GM23338 (cell line): ENCODE results near the gene TMED9. TPM values are rescaled to one million over a fixed set of nuclear protein-coding genes. Genes with fewer than 3 reads are reported as not detected.

Source experiments
- ATAC-seq: fragments of 200-7000 bp; cut with Tn5 transposase; 3 replicates; pipeline ENCODE4 v1.9.1; 2020
- DNase-seq: peaks from one replicate; pipeline ENCODE4 v3.0.0-alpha.2; 2015; ENCODE audit warnings: low spot score
- H2AFZ ChIP-seq: fragments of 200-600 bp; sonication (generic); 2 replicates; pipeline ENCODE4 v1.8.0; 2016; ENCODE audit warnings: antibody characterized with exemption, mild to moderate bottlenecking, moderate library complexity
- H3F3A ChIP-seq: fragments of 200-600 bp; sonication (generic); replicated peaks from 2 replicates; pipeline ENCODE4 v1.8.0; 2017; ENCODE audit warnings: antibody characterized with exemption, mixed run types, low read depth
- H3K27ac ChIP-seq: fragments of 200-600 bp; sonication (generic); 2 replicates; pipeline ENCODE4 v1.6.1; 2016; ENCODE audit warnings: low read depth
- H3K27me3 ChIP-seq: fragments of 200-600 bp; sonication (generic); 2 replicates; pipeline ENCODE4 v1.8.0; 2016; ENCODE audit warnings: mild to moderate bottlenecking, mixed run types, moderate library complexity; ENCODE audit not compliant: insufficient read depth
- H3K36me3 ChIP-seq: fragments of 200-600 bp; sonication (generic); 2 replicates; pipeline ENCODE4 v1.8.0; 2016; ENCODE audit warnings: mild to moderate bottlenecking; ENCODE audit not compliant: insufficient read depth
- H3K4me1 ChIP-seq: fragments of 200-600 bp; sonication (generic); 2 replicates; pipeline ENCODE4 v1.8.0; 2016; ENCODE audit warnings: mild to moderate bottlenecking, moderate library complexity; ENCODE audit not compliant: insufficient read depth
- H3K4me2 ChIP-seq: fragments of 200-600 bp; sonication (generic); 2 replicates; pipeline ENCODE4 v1.7.1; 2017; ENCODE audit warnings: mixed run types
- H3K4me3 ChIP-seq: fragments of 200-600 bp; sonication (generic); 2 replicates; pipeline ENCODE4 v1.6.1; 2016; ENCODE audit warnings: mixed run types
- H3K79me2 ChIP-seq: fragments of 200-600 bp; sonication (generic); replicated peaks from 2 replicates; pipeline ENCODE4 v1.8.0; 2017; ENCODE audit warnings: mild to moderate bottlenecking; ENCODE audit not compliant: insufficient read depth
- H3K9me2 ChIP-seq: fragments of 200-600 bp; sonication (generic); 2 replicates; pipeline ENCODE4 v1.8.0; 2017; ENCODE audit not compliant: insufficient read depth
- H4K20me1 ChIP-seq: fragments of 200-600 bp; sonication (generic); replicated peaks from 2 replicates; pipeline ENCODE4 v1.8.0; 2017; ENCODE audit warnings: mild to moderate bottlenecking; ENCODE audit not compliant: insufficient read depth
- H3K27ac Mint-ChIP-seq: 2 replicates; pipeline ENCODE4 v1.8.0; 2020; ENCODE audit warnings: inconsistent platforms, mild to moderate bottlenecking, moderate library complexity, mixed read lengths
- H3K27me3 Mint-ChIP-seq: 3 replicates; pipeline ENCODE4 v1.8.0; 2022; ENCODE audit warnings: low read depth, mild to moderate bottlenecking, moderate library complexity, mixed read lengths, inconsistent platforms; ENCODE audit not compliant: insufficient read depth, poor library complexity
- H3K36me3 Mint-ChIP-seq: 3 replicates; pipeline ENCODE4 v1.8.0; 2021; ENCODE audit warnings: low read depth, mild to moderate bottlenecking, inconsistent platforms, moderate library complexity, mixed read lengths
- H3K4me1 Mint-ChIP-seq: 3 replicates; pipeline ENCODE4 v1.8.0; 2020; ENCODE audit warnings: mild to moderate bottlenecking, inconsistent platforms, mixed read lengths
- H3K4me3 Mint-ChIP-seq: 3 replicates; pipeline ENCODE4 v1.8.0; 2021; ENCODE audit warnings: moderate library complexity, mild to moderate bottlenecking, inconsistent platforms, mixed read lengths
- H3K9me3 Mint-ChIP-seq: 3 replicates; pipeline ENCODE4 v1.8.0; 2020; ENCODE audit warnings: moderate library complexity, mild to moderate bottlenecking, inconsistent platforms, mixed read lengths
- CREB1 ChIP-seq: fragments of 250-450 bp; sonication (Bioruptor Pico); IDR thresholded peaks from 2 replicates; pipeline ENCODE4 v1.5.0; 2020; ENCODE audit warnings: low read depth, mild to moderate bottlenecking, moderate library complexity
- EZH2phosphoT487 ChIP-seq: fragments of 200-600 bp; sonication (generic); IDR thresholded peaks from one replicate; pipeline ENCODE4 v1.8.1; 2018; ENCODE audit warnings: antibody characterized with exemption; ENCODE audit not compliant: unreplicated experiment
- JUNB ChIP-seq: IDR thresholded peaks from one replicate; pipeline ENCODE4 v1.6.1; 2016; ENCODE audit warnings: antibody characterized with exemption; ENCODE audit not compliant: unreplicated experiment
- NANOG ChIP-seq: IDR thresholded peaks from 2 replicates; pipeline ENCODE4 v1.6.1; 2016; ENCODE audit warnings: antibody characterized with exemption, borderline replicate concordance
- STAT1 ChIP-seq: IDR thresholded peaks from one replicate; pipeline ENCODE4 v1.6.1; 2016; ENCODE audit warnings: antibody characterized with exemption; ENCODE audit not compliant: unreplicated experiment
- ZNF114 ChIP-seq: fragments of 250-450 bp; sonication (Bioruptor Pico); IDR thresholded peaks from 2 replicates; pipeline ENCODE4 v1.5.0; 2020; ENCODE audit warnings: mild to moderate bottlenecking, moderate library complexity
- ZNF331 ChIP-seq: fragments of 250-450 bp; sonication (Bioruptor Pico); IDR thresholded peaks from 2 replicates; pipeline ENCODE4 v1.5.0; 2020; ENCODE audit warnings: low read depth, mild to moderate bottlenecking, moderate library complexity
- polyA plus RNA-seq: library from polyadenylated mRNA; unstranded; fragments of >200 nt; fragmentation: Nextera tagmentation; extraction: Ambion mirVana; gene quantifications from 2 replicates; pipeline ENCODE4 v1.2.1, GENCODE V29; 2016
- total RNA-seq: library from RNA; depleted of rRNA; stranded (reverse); fragments of >200 nt; shearing (Covaris generic); gene quantifications from 2 replicates; pipeline ENCODE4 v1.2.3, GENCODE V29; 2014
- TF ChIP-seq, protein P1 (sequence below): fragments of 250-450 bp; sonication (Bioruptor Pico); IDR thresholded peaks from 2 replicates; pipeline ENCODE4 v1.5.0; 2020; ENCODE audit warnings: mild to moderate bottlenecking, moderate library complexity
- TF ChIP-seq, protein P2 (sequence below), 2 experiments: fragments of 200-600 bp in 1 of 2; sonication (generic) in 1 of 2; conservative IDR thresholded peaks; 2 replicates each; pipeline versions ENCODE4 v1.5.1 to v1.6.1; 2016 to 2017; ENCODE audit warnings: antibody characterized with exemption in 2 of 2, low read depth in 2 of 2, mild to moderate bottlenecking in 2 of 2, moderate library complexity in 1 of 2
- TF ChIP-seq, protein P3 (sequence below): IDR thresholded peaks from 2 replicates; pipeline ENCODE4 v1.6.1; 2016; ENCODE audit warnings: antibody characterized with exemption

TMED9 gene
- total and polyA plus RNA-seq, 2 experiments from 2014 or later: 77.2 to 130 TPM

GRCh38 chr5:177565046-177565445 lies 27.0 kb upstream of the TMED9 start:
- TF ChIP-seq, protein P1, sequence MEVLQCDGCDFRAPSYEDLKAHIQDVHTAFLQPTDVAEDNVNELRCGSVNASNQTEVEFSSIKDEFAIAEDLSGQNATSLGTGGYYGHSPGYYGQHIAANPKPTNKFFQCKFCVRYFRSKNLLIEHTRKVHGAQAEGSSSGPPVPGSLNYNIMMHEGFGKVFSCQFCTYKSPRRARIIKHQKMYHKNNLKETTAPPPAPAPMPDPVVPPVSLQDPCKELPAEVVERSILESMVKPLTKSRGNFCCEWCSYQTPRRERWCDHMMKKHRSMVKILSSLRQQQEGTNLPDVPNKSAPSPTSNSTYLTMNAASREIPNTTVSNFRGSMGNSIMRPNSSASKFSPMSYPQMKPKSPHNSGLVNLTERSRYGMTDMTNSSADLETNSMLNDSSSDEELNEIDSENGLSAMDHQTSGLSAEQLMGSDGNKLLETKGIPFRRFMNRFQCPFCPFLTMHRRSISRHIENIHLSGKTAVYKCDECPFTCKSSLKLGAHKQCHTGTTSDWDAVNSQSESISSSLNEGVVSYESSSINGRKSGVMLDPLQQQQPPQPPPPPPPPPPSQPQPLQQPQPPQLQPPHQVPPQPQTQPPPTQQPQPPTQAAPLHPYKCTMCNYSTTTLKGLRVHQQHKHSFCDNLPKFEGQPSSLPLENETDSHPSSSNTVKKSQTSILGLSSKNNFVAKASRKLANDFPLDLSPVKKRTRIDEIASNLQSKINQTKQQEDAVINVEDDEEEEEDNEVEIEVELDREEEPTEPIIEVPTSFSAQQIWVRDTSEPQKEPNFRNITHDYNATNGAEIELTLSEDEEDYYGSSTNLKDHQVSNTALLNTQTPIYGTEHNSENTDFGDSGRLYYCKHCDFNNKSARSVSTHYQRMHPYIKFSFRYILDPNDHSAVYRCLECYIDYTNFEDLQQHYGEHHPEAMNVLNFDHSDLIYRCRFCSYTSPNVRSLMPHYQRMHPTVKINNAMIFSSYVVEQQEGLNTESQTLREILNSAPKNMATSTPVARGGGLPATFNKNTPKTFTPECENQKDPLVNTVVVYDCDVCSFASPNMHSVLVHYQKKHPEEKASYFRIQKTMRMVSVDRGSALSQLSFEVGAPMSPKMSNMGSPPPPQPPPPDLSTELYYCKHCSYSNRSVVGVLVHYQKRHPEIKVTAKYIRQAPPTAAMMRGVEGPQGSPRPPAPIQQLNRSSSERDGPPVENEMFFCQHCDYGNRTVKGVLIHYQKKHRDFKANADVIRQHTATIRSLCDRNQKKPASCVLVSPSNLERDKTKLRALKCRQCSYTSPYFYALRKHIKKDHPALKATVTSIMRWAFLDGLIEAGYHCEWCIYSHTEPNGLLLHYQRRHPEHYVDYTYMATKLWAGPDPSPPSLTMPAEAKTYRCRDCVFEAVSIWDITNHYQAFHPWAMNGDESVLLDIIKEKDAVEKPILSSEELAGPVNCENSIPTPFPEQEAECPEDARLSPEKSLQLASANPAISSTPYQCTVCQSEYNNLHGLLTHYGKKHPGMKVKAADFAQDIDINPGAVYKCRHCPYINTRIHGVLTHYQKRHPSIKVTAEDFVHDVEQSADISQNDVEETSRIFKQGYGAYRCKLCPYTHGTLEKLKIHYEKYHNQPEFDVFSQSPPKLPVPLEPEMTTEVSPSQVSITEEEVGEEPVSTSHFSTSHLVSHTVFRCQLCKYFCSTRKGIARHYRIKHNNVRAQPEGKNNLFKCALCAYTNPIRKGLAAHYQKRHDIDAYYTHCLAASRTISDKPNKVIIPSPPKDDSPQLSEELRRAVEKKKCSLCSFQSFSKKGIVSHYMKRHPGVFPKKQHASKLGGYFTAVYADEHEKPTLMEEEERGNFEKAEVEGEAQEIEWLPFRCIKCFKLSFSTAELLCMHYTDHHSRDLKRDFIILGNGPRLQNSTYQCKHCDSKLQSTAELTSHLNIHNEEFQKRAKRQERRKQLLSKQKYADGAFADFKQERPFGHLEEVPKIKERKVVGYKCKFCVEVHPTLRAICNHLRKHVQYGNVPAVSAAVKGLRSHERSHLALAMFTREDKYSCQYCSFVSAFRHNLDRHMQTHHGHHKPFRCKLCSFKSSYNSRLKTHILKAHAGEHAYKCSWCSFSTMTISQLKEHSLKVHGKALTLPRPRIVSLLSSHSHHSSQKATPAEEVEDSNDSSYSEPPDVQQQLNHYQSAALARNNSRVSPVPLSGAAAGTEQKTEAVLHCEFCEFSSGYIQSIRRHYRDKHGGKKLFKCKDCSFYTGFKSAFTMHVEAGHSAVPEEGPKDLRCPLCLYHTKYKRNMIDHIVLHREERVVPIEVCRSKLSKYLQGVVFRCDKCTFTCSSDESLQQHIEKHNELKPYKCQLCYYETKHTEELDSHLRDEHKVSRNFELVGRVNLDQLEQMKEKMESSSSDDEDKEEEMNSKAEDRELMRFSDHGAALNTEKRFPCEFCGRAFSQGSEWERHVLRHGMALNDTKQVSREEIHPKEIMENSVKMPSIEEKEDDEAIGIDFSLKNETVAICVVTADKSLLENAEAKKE (CRISPR knock-in tag): no peak
- TF ChIP-seq ZNF331 (CRISPR knock-in tag) (no peak), NANOG (no peak), ZNF114 (no peak), JUNB (no peak), STAT1 (no peak), CREB1 (CRISPR knock-in tag) (no peak), EZH2phosphoT487 (no peak)
- TF ChIP-seq, protein P2, sequence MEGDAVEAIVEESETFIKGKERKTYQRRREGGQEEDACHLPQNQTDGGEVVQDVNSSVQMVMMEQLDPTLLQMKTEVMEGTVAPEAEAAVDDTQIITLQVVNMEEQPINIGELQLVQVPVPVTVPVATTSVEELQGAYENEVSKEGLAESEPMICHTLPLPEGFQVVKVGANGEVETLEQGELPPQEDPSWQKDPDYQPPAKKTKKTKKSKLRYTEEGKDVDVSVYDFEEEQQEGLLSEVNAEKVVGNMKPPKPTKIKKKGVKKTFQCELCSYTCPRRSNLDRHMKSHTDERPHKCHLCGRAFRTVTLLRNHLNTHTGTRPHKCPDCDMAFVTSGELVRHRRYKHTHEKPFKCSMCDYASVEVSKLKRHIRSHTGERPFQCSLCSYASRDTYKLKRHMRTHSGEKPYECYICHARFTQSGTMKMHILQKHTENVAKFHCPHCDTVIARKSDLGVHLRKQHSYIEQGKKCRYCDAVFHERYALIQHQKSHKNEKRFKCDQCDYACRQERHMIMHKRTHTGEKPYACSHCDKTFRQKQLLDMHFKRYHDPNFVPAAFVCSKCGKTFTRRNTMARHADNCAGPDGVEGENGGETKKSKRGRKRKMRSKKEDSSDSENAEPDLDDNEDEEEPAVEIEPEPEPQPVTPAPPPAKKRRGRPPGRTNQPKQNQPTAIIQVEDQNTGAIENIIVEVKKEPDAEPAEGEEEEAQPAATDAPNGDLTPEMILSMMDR (conservative IDR thresholded peaks at IDR 0.05; ENCODE audit: low read depth in 2 of 2): no peak
- TF ChIP-seq, protein P3, sequence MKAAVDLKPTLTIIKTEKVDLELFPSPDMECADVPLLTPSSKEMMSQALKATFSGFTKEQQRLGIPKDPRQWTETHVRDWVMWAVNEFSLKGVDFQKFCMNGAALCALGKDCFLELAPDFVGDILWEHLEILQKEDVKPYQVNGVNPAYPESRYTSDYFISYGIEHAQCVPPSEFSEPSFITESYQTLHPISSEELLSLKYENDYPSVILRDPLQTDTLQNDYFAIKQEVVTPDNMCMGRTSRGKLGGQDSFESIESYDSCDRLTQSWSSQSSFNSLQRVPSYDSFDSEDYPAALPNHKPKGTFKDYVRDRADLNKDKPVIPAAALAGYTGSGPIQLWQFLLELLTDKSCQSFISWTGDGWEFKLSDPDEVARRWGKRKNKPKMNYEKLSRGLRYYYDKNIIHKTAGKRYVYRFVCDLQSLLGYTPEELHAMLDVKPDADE: no peak
- H3K4me1 ChIP-seq: no peaks in the 10 kb centered on the region
- no peaks in the 10 kb centered on the region for H4K20me1 ChIP-seq
- Mint-ChIP-seq H3K4me1 (no peaks in the 10 kb centered on the region), H3K27me3 (peaks cover 12% of the 10 kb centered on the region), H3K27ac (no peak overlapping the region), H3K36me3 (peaks cover 5% of the 10 kb centered on the region; the same call in 2 of the 3 replicates), H3K9me3 (peaks cover 31% of the 10 kb centered on the region), H3K4me3 (no peak overlapping the region)
- no peaks in the 10 kb centered on the region for H3K79me2 ChIP-seq
- ATAC-seq: no peak
- no peaks in the 10 kb centered on the region for H3K9me2 ChIP-seq
- H3K27me3 ChIP-seq: no peaks in the 10 kb centered on the region
- no peak for DNase-seq
- H3K4me2 ChIP-seq: no peak overlapping the region
- H3K4me3 ChIP-seq: no peak overlapping the region
- H3K27ac ChIP-seq: no peak overlapping the region
- no peak overlapping the region for H2AFZ ChIP-seq
- no peaks in the 10 kb centered on the region for H3K36me3 ChIP-seq
- H3F3A ChIP-seq: no peaks in the 10 kb centered on the region
